Natural killer cell treated with Interleukin-12 subunit alpha and Interleukin-12 subunit beta and Interleukin-15 and Interleukin-18, amount 100 ng/mL, for 72 hours (primary cell): ENCODE results near the gene KIF26A. TPM values are rescaled to one million over a fixed set of nuclear protein-coding genes. Genes with fewer than 3 reads are reported as not detected.
"Not testable (repeated sequence)": the region's sequence is repeated elsewhere in the genome, so short reads cannot be mapped to it uniquely, and the experiment has no call there.

ENCODE experiments used
- ATAC-seq, 2 donors: fragments of 150-1000 bp; cut with Tn5 transposase in 1 of 2; sonication (Bioruptor Pico), chemical (Tn5 transposase) in 1 of 2; 2 replicates each; pipeline ENCODE4 v1.10.0; 2021
- DNase-seq: peaks from one replicate; pipeline ENCODE4 v3.0.0; 2022; ENCODE audit warnings: low spot score
- H3K27ac Mint-ChIP-seq, 2 donors: 1 replicate in 1 of 2; 2 replicates in 1 of 2; pipeline ENCODE4 v1.8.0; 2022; ENCODE audit warnings: mixed read lengths in 2 of 2, mild to moderate bottlenecking in 1 of 2, moderate library complexity in 1 of 2
- H3K27me3 Mint-ChIP-seq, 2 donors: 1 replicate in 1 of 2; 2 replicates in 1 of 2; pipeline ENCODE4 v1.8.0; 2022; ENCODE audit warnings: mixed read lengths in 2 of 2
- H3K36me3 Mint-ChIP-seq: one replicate; pipeline ENCODE4 v1.8.0; 2022; ENCODE audit warnings: mixed read lengths
- H3K4me1 Mint-ChIP-seq, 2 donors: 1 replicate in 1 of 2; 2 replicates in 1 of 2; pipeline ENCODE4 v1.8.0; 2022; ENCODE audit warnings: low read depth in 2 of 2, mixed read lengths in 2 of 2, mild to moderate bottlenecking in 1 of 2
- H3K4me3 Mint-ChIP-seq: one replicate; pipeline ENCODE4 v1.8.0; 2022; ENCODE audit warnings: mixed read lengths
- H3K9me3 Mint-ChIP-seq: 2 replicates; pipeline ENCODE4 v1.8.0; 2022; ENCODE audit warnings: mixed read lengths
- total RNA-seq, 2 donors: library from RNA; stranded (reverse); gene quantifications; one replicate each; pipeline ENCODE4 v1.2.3, GENCODE V29; 2022

The KIF26A gene
- total RNA-seq, 2 donors from 2014 or later: not detected

GRCh38 chr14:104151566-104152245 lies 13.3 kb downstream of the KIF26A start:
- Mint-ChIP-seq H3K27ac (no peak overlapping the region), H3K36me3 (no peaks in the 10 kb centered on the region), H3K9me3 (no peaks in the 10 kb centered on the region), H3K4me3 (no peak overlapping the region), H3K4me1 (no peaks in the 10 kb centered on the region), H3K27me3 (no peaks in the 10 kb centered on the region)
- ATAC-seq: no peak
- no peak for DNase-seq

- H3K4me3 Mint-ChIP-seq: no peak overlapping the region
- ATAC-seq (no peak), DNase-seq (no peak)
- H3K27ac Mint-ChIP-seq: no peak overlapping the region
- no peaks in the 10 kb centered on the region for H3K36me3 Mint-ChIP-seq
- no peaks in the 10 kb centered on the region for H3K9me3 Mint-ChIP-seq
- no peaks in the 10 kb centered on the region for H3K4me1 Mint-ChIP-seq
- H3K27me3 Mint-ChIP-seq: no peaks in the 10 kb centered on the region
Measured at GRCh38 chr14:104152246-104152575, 13.8 kb downstream of the KIF26A start.

- no peaks in the 10 kb centered on the region for H3K27me3 Mint-ChIP-seq
- ATAC-seq (no peak), DNase-seq (no peak)
- no peaks in the 10 kb centered on the region for H3K36me3 Mint-ChIP-seq
- H3K27ac Mint-ChIP-seq: no peak overlapping the region
- no peak overlapping the region for H3K4me3 Mint-ChIP-seq
- H3K9me3 Mint-ChIP-seq: no peaks in the 10 kb centered on the region
- H3K4me1 Mint-ChIP-seq: no peaks in the 10 kb centered on the region
Measured at GRCh38 chr14:104152686-104153393, 14.5 kb downstream of the KIF26A start.

- not testable (repeated sequence) for H3K27ac Mint-ChIP-seq, H3K9me3 Mint-ChIP-seq, H3K27me3 Mint-ChIP-seq, ATAC-seq, H3K4me3 Mint-ChIP-seq, H3K36me3 Mint-ChIP-seq, H3K4me1 Mint-ChIP-seq, DNase-seq
Measured at GRCh38 chr14:104153394-104153755, 15.0 kb downstream of the KIF26A start.

- no peaks in the 10 kb centered on the region for H3K27me3 Mint-ChIP-seq
- no peaks in the 10 kb centered on the region for H3K36me3 Mint-ChIP-seq
- H3K27ac Mint-ChIP-seq: no peak overlapping the region
- H3K4me1 Mint-ChIP-seq: no peaks in the 10 kb centered on the region
- no peak for DNase-seq
- no peak overlapping the region for H3K4me3 Mint-ChIP-seq
- ATAC-seq: no peak
- H3K9me3 Mint-ChIP-seq: no peaks in the 10 kb centered on the region
Measured at GRCh38 chr14:104154246-104154645, 15.9 kb downstream of the KIF26A start.

GRCh38 chr14:104155513-104155912 lies 17.1 kb downstream of the KIF26A start:
- H3K4me1 Mint-ChIP-seq: no peaks in the 10 kb centered on the region
- H3K9me3 Mint-ChIP-seq: no peaks in the 10 kb centered on the region
- DNase-seq: no peak
- H3K27me3 Mint-ChIP-seq: no peaks in the 10 kb centered on the region
- no peak for ATAC-seq
- H3K27ac Mint-ChIP-seq: no peak overlapping the region
- no peak overlapping the region for H3K4me3 Mint-ChIP-seq
- H3K36me3 Mint-ChIP-seq: no peaks in the 10 kb centered on the region

- DNase-seq (no peak), ATAC-seq (no peak)
- Mint-ChIP-seq H3K4me3 (no peak overlapping the region), H3K36me3 (no peaks in the 10 kb centered on the region), H3K4me1 (no peaks in the 10 kb centered on the region), H3K27me3 (no peaks in the 10 kb centered on the region), H3K9me3 (no peaks in the 10 kb centered on the region), H3K27ac (no peak overlapping the region)
Measured at GRCh38 chr14:104156142-104156541, 17.8 kb downstream of the KIF26A start.

- no peak overlapping the region for H3K27ac Mint-ChIP-seq
- no peak overlapping the region for H3K4me3 Mint-ChIP-seq
- H3K4me1 Mint-ChIP-seq: no peaks in the 10 kb centered on the region
- DNase-seq (no peak), ATAC-seq (no peak)
- no peaks in the 10 kb centered on the region for H3K27me3 Mint-ChIP-seq
- H3K36me3 Mint-ChIP-seq: no peaks in the 10 kb centered on the region
- no peaks in the 10 kb centered on the region for H3K9me3 Mint-ChIP-seq
Measured at GRCh38 chr14:104157016-104157928, 18.9 kb downstream of the KIF26A start.

GRCh38 chr14:104158827-104159798 lies 20.7 kb downstream of the KIF26A start:
- Mint-ChIP-seq H3K36me3 (no peaks in the 10 kb centered on the region), H3K4me1 (no peaks in the 10 kb centered on the region), H3K27ac (no peak overlapping the region), H3K9me3 (no peaks in the 10 kb centered on the region), H3K4me3 (no peak overlapping the region), H3K27me3 (no peaks in the 10 kb centered on the region)
- DNase-seq (no peak), ATAC-seq (no peak)

- Mint-ChIP-seq H3K27me3 (no peaks in the 10 kb centered on the region), H3K27ac (no peak overlapping the region), H3K4me1 (no peaks in the 10 kb centered on the region), H3K9me3 (no peaks in the 10 kb centered on the region), H3K36me3 (no peaks in the 10 kb centered on the region), H3K4me3 (no peak overlapping the region)
- no peak for DNase-seq
- ATAC-seq: no peak
Measured at GRCh38 chr14:104159990-104160389, 21.6 kb downstream of the KIF26A start.

- no peaks in the 10 kb centered on the region for H3K4me1 Mint-ChIP-seq
- DNase-seq (no peak), ATAC-seq (no peak)
- H3K9me3 Mint-ChIP-seq: no peaks in the 10 kb centered on the region
- no peak overlapping the region for H3K4me3 Mint-ChIP-seq
- no peak overlapping the region for H3K27ac Mint-ChIP-seq
- no peaks in the 10 kb centered on the region for H3K27me3 Mint-ChIP-seq
- H3K36me3 Mint-ChIP-seq: no peaks in the 10 kb centered on the region
Measured at GRCh38 chr14:104161602-104162367, 23.4 kb downstream of the KIF26A start.

GRCh38 chr14:104162495-104162894 lies 24.1 kb downstream of the KIF26A start:
- no peaks in the 10 kb centered on the region for H3K4me1 Mint-ChIP-seq
- no peak overlapping the region for H3K4me3 Mint-ChIP-seq
- no peak for ATAC-seq
- no peaks in the 10 kb centered on the region for H3K27me3 Mint-ChIP-seq
- no peaks in the 10 kb centered on the region for H3K36me3 Mint-ChIP-seq
- H3K9me3 Mint-ChIP-seq: no peaks in the 10 kb centered on the region
- no peak for DNase-seq
- no peak overlapping the region for H3K27ac Mint-ChIP-seq

- Mint-ChIP-seq H3K4me3 (no peak overlapping the region), H3K27ac (no peak overlapping the region), H3K9me3 (no peaks in the 10 kb centered on the region), H3K36me3 (no peaks in the 10 kb centered on the region), H3K4me1 (no peaks in the 10 kb centered on the region), H3K27me3 (no peaks in the 10 kb centered on the region)
- DNase-seq: no peak
- no peak for ATAC-seq
Measured at GRCh38 chr14:104163541-104163940, 25.2 kb downstream of the KIF26A start.
